Stomach (tissue), 4 donors: ENCODE data around the gene TMEM35A.

Experiments used
- CTCF ChIP-seq, 7 experiments: fragments of 450-650 bp in 4 of 7; fragments of 200-600 bp in 3 of 7; sonication (generic) in 3 of 7; IDR thresholded peaks; one replicate each; pipeline ENCODE4 v1.5.1; 2016 to 2019; ENCODE audit warnings: antibody characterized with exemption in 7 of 7, control low read depth in 2 of 7, mild to moderate bottlenecking in 1 of 7
- POLR2A ChIP-seq, 4 donors: fragments of 450-650 bp; IDR thresholded peaks; one replicate each; pipeline ENCODE4 v1.6.1; 2016; ENCODE audit warnings: antibody characterized with exemption in 4 of 4, control low read depth in 2 of 4, mild to moderate bottlenecking in 1 of 4, moderate library complexity in 1 of 4
- POLR2AphosphoS5 ChIP-seq, 3 donors: sonication (generic); formaldehyde crosslinking; IDR thresholded peaks; one replicate each; pipeline ENCODE4 v1.6.1; 2016; ENCODE audit warnings: antibody characterized with exemption in 3 of 3

- TF ChIP-seq CTCF (IDR thresholded peaks at IDR 0.05) (no peak), POLR2A (IDR thresholded peaks at IDR 0.05) (no peak), POLR2AphosphoS5 (IDR thresholded peaks at IDR 0.05) (no peak)
These were observed 29.6 kb downstream of the TMEM35A start for GRCh38 chrX:101108284-101108683.
